Measurements from ENCODE around the gene CD72. TPM values are rescaled to one million over a fixed set of nuclear protein-coding genes. Genes with fewer than 3 reads are reported as not detected.

The CD72 gene
- total RNA-seq, 2 donors from 2014 or later, result 3.3 to 3.9 TPM

DNA sequence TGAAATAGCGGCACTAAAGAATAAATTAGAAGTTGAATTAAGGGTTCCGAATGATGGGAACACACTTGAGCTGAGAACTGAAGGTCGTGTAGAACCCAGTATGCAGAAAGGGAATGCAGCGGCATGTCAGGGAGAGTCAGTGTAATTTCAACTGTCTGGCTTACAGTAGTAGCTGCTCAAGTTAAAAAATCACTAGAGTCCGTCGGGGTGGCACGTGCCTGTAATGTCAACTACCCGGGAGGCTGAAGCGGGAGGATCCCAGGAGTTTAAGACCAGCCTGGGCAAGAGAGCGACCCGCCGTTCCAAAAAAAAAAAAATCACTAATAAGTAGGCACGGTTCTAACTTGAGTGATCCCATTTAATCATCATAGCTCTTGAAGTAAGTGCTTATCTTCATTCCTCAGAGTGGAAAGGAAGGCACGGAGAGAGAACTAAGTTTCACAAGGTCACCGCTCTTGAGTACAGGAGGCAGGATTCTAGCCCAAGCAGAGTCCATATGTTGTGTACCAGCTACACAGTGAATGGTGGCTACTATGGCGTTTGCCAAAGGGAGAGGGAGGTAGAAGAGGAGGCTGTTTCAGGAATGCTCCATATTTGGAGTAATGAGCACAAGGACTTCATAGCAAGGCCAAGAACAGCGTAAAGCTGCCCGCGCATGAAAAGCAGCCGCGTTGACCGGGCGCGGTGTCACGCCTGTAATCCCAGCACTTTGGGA, 38.8 kb upstream of the CD72 start:
- Histone ChIP-seq H3K9me3 (no peaks in the 10 kb centered on the region), H3K27me3 (no peaks in the 10 kb centered on the region), H3K4me1 (peaks cover 42% of the 10 kb centered on the region), H3K27ac (peak overlapping the region; percentile 90 to 99 (median 96)), H3K4me3 (no peak overlapping the region), H3K36me3 (replicated peaks in 1 of 2; ENCODE audit: insufficient read depth in 1 of 2, low read depth in 2 of 2) (no peaks in the 10 kb centered on the region)
- intact Hi-C loops (cut with DNase I), result no loop called here
- 26% methylated on average over 25 of the region's 25 CpGs for WGBS, 2 donors
- TF ChIP-seq POLR2A (IDR thresholded peaks at IDR 0.05), result no peak
- TF ChIP-seq, protein P1, sequence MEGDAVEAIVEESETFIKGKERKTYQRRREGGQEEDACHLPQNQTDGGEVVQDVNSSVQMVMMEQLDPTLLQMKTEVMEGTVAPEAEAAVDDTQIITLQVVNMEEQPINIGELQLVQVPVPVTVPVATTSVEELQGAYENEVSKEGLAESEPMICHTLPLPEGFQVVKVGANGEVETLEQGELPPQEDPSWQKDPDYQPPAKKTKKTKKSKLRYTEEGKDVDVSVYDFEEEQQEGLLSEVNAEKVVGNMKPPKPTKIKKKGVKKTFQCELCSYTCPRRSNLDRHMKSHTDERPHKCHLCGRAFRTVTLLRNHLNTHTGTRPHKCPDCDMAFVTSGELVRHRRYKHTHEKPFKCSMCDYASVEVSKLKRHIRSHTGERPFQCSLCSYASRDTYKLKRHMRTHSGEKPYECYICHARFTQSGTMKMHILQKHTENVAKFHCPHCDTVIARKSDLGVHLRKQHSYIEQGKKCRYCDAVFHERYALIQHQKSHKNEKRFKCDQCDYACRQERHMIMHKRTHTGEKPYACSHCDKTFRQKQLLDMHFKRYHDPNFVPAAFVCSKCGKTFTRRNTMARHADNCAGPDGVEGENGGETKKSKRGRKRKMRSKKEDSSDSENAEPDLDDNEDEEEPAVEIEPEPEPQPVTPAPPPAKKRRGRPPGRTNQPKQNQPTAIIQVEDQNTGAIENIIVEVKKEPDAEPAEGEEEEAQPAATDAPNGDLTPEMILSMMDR (IDR thresholded peaks at IDR 0.05), result no peak
- ATAC-seq (peak; percentile 12), DNase-seq (no peak)

DNA sequence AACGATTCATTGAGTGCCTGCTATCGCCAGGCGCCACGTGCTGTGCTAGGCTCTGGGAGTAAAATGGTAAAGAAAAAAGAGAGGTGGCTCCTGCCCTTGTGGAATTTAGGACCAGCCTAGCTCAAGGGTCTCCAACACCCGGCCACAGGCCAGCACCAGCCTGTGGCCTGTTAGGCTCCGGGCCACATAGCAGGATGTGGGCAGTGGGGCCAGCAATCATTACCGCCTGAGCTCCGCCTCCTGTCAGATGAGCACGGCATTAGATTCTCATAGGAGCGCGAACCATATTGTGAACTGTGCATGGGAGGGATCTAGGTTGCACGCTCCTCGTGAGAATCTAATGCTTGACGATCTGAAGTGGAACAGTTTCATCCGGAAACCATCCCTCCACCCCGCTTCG, 38.1 kb upstream of the CD72 start:
- no peaks in the 10 kb centered on the region for H3K9me3 ChIP-seq
- ATAC-seq, result no peak
- H3K27ac ChIP-seq, result no peak overlapping the region
- H3K4me3 ChIP-seq, result no peak overlapping the region
- no peak for TF ChIP-seq POLR2A (IDR thresholded peaks at IDR 0.05)
- TF ChIP-seq, protein P1 (IDR thresholded peaks at IDR 0.05), result no peak
- intact Hi-C loops (cut with DNase I), result no loop called here
- H3K36me3 ChIP-seq (replicated peaks in 1 of 2; ENCODE audit: insufficient read depth in 1 of 2, low read depth in 2 of 2), result no peaks in the 10 kb centered on the region
- DNase-seq, result no peak
- WGBS, 2 donors, result 83 to 88% methylated on average over 12 to 17 of the region's 17 CpGs
- H3K27me3 ChIP-seq, result no peaks in the 10 kb centered on the region
- peaks cover 42% of the 10 kb centered on the region for H3K4me1 ChIP-seq

DNA sequence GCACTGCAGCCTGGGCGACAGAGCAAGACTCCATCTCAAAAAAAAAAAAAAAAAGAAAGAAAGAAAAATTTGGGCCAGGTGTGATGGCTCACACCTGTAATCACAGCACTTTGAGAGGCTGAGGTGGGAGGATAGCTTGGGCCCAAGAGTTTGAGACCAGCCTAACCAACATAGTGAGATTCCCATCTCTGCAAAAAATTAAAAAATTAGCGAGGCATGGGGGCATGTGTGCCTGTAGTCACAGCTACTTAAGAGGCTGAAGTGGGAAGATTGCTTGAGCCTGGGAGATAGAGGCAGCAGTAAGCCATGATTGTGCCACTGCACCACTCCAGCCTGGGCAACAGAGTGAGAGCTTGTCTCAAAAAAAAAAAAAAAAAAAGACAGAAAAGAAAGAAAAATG, 35.4 kb upstream of the CD72 start:
- no peak for ATAC-seq
- no peaks in the 10 kb centered on the region for H3K36me3 ChIP-seq (replicated peaks in 1 of 2; ENCODE audit: insufficient read depth in 1 of 2, low read depth in 2 of 2)
- no peak overlapping the region for H3K4me3 ChIP-seq
- H3K4me1 ChIP-seq, result peaks cover 17% of the 10 kb centered on the region
- WGBS, 2 donors, result 92 to 100% methylated on average over 1 to 2 of the region's 2 CpGs
- no peaks in the 10 kb centered on the region for H3K9me3 ChIP-seq
- H3K27me3 ChIP-seq, result no peaks in the 10 kb centered on the region
- intact Hi-C loops (cut with DNase I), result loop anchor here (5.0 kb wide), 1 partner anchor 79 kb away; the partner anchor contains the start of genes CREB3 and TLN1
- no peak overlapping the region for H3K27ac ChIP-seq
- no peak for DNase-seq
- TF ChIP-seq, protein P1 (IDR thresholded peaks at IDR 0.05), result no peak
- TF ChIP-seq POLR2A (IDR thresholded peaks at IDR 0.05), result no peak

DNA sequence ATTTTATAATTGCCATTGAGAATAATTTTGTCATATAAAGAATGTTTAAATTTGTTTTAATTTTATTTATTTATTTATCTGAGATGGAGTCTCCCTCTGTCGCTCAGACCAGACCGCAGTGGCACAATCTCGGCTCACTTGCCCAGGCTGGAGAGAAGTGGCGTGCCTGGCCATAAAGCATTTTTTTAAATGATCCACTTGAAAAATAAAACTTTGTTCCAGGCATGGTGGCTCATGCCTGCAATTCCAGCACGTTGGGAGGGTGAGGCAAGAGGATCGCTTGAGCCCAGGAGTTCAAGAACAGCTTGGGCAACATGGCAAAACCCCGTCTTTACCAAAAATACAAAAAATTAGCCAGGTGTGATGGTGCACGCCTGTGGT, 34.6 kb upstream of the CD72 start:
- H3K36me3 ChIP-seq (replicated peaks in 1 of 2; ENCODE audit: insufficient read depth in 1 of 2, low read depth in 2 of 2), result no peaks in the 10 kb centered on the region
- H3K4me3 ChIP-seq, result no peak overlapping the region
- intact Hi-C loops (cut with DNase I), result loop anchor here (5.0 kb wide), 1 partner anchor 79 kb away; the partner anchor contains the start of genes CREB3 and TLN1
- H3K27me3 ChIP-seq, result no peaks in the 10 kb centered on the region
- 84 to 89% methylated on average over 8 of the region's 8 CpGs for WGBS, 2 donors
- peak overlapping the region in 1 of 4 donors; percentile 56 for H3K27ac ChIP-seq
- H3K9me3 ChIP-seq, result no peaks in the 10 kb centered on the region
- no peak for ATAC-seq
- peak in 1 of 4 donors; percentile 11 for DNase-seq
- H3K4me1 ChIP-seq, result peaks cover 17% of the 10 kb centered on the region
- TF ChIP-seq POLR2A (IDR thresholded peaks at IDR 0.05), result no peak
- TF ChIP-seq, protein P1 (IDR thresholded peaks at IDR 0.05), result no peak
